Right lobe of liver (tissue), 4 donors: Measurements from ENCODE around the gene ZBTB16.

Experiments
- POLR2A ChIP-seq: fragments of 450-650 bp; IDR thresholded peaks from one replicate; pipeline ENCODE4 v1.6.1; 2017; ENCODE audit warnings: antibody characterized with exemption, mild to moderate bottlenecking
- TF ChIP-seq, protein P1 (sequence below), 4 donors: fragments of 200-600 bp in 3 of 4; fragments of 450-650 bp in 1 of 4; IDR thresholded peaks; one replicate each; pipeline versions ENCODE4 v1.5.1 to v1.8.0; 2016 to 2022; ENCODE audit warnings: antibody characterized with exemption in 4 of 4, mild to moderate bottlenecking in 2 of 4
- donor health status: DM: no; HTN: no; CAD: no.
- donor health status: DM: no; HTN: no; CAD: no.
- donor health status: DM: no; HTN: yes; CAD: no.

GRCh38 chr11:114075891-114076441 lies 16.5 kb downstream of the ZBTB16 start:
- TF ChIP-seq POLR2A, result no peak
- TF ChIP-seq, protein P1, sequence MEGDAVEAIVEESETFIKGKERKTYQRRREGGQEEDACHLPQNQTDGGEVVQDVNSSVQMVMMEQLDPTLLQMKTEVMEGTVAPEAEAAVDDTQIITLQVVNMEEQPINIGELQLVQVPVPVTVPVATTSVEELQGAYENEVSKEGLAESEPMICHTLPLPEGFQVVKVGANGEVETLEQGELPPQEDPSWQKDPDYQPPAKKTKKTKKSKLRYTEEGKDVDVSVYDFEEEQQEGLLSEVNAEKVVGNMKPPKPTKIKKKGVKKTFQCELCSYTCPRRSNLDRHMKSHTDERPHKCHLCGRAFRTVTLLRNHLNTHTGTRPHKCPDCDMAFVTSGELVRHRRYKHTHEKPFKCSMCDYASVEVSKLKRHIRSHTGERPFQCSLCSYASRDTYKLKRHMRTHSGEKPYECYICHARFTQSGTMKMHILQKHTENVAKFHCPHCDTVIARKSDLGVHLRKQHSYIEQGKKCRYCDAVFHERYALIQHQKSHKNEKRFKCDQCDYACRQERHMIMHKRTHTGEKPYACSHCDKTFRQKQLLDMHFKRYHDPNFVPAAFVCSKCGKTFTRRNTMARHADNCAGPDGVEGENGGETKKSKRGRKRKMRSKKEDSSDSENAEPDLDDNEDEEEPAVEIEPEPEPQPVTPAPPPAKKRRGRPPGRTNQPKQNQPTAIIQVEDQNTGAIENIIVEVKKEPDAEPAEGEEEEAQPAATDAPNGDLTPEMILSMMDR (IDR thresholded peaks at IDR 0.05), result peak; percentile 24 to 37 (median 32)
